Activated T-cell treated with anti-CD3 and anti-CD28 coated beads for 24 hours (primary cell): ENCODE data around the gene SOX30.
A peak's percentile ranks its signal among the peaks of the same experiment; 100 is the strongest.

ENCODE experiments used
- DNase-seq: peaks from one replicate; pipeline ENCODE4 v3.0.0-alpha.2; 2020; ENCODE audit warnings: low read depth

Gene SOX30

GRCh38 chr5:157659868-157660660 lies 7.8 kb upstream of the SOX30 start:
- DNase-seq, result no peak

DNA sequence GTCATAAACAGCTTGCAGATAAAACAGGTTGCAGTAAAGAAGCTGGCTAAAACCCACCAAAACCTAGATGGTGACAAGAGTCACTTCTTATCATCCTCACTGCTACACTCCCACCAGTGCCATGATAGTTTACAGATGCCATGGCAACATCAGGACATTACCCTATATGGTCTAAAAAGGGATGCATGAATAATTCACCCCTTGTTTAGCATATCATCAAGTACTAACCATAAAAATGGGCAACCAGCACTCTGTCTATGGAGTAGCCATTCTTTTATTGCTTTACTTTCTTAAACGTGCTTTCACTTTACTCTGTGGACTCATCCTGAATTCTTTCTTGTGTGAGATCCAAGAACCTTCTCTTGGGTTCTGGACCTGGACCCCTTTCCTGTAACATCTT lies 6.7 kb upstream of the SOX30 start:
- DNase-seq, result no peak

DNA sequence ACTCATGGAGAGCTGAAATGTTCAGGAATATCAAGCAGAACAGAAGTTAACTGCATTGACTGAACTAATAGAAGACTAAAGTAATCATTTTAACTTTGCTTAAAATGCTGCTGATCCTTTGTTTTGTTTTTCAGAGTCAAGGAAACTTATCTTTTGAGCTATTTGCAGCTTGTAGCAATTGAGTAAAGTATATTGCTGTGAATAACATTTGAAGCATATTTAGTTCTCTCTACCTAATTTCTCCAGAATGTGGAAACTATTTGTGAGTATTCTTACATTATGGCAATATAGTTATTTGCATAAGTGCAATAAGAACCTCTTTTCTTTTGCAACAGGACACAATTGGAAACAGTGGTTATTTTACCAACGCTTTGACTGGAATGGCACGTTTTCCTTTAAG lies 5.3 kb upstream of the SOX30 start:
- DNase-seq, result no peak

DNA sequence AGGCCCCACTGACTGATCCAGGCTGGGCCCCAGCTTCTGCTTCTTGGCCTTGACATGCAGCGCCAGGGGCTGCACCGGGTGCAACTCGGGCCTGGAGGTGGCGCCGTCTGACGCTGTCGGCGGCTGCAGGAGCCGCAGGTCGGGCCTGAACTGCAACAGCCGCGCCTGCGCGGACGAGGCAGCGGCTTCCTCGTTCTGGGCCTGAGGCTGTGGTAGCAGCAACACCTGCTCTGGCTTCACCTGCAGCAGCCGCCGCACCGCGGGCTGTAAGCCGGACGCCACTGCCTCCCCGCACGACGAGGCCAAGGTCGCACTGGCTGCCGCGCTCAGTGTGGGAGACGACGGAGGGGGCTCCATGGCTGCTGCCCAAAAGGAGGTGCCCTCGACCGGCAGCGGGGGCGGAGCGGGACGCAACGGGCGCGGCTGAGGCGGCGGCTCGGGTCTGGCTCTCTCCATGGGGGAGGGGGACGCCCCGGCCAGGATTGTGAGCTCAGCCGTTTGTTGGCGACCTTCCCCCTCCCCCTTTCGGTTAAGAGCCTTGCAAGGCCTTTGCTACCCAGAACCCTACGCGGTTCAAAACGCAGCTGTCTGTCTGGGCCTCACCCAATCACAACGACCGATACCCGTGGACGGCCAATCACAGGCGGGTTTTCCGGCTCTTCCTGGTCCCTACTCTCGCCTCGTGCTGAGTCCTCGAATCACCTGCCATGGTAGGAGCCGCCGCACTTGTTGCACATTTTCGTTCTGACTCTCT lies 438 bp downstream of the SOX30 start:
- peak; percentile 70 for DNase-seq

DNA sequence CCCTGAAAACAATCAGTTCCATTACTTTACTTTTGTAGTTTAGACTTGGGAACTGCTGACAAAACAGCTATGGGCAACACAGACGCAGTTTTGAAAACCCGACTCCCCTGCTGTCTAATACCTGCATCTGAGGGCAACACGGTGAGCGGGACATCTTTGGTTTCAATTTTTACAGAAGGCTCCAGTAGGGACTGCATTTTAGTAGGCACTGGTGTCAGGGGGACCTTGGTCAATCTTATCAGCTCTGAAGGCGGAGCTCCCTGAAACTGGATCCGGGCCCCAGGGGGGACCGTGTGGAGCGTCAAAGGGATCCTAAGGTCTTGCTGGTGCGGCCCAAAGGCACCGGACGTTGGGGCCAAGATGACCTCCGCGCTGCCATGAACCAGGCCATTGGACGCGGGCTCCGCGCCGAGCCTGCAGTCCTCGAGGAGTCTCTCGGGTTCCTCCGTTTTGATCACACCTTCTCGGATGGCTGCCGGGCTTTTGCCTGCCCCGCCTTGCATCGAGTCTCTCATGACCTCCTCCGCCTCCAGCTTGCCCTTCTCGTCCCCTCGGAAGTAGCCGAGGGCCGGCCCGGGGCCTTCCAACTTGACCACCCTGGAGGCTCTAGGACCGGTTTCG lies 1.1 kb downstream of the SOX30 start:
- DNase-seq, result no peak

- no peak for DNase-seq
Observed at GRCh38 chr5:157649101-157649500, 3.1 kb downstream of the SOX30 start.

DNA sequence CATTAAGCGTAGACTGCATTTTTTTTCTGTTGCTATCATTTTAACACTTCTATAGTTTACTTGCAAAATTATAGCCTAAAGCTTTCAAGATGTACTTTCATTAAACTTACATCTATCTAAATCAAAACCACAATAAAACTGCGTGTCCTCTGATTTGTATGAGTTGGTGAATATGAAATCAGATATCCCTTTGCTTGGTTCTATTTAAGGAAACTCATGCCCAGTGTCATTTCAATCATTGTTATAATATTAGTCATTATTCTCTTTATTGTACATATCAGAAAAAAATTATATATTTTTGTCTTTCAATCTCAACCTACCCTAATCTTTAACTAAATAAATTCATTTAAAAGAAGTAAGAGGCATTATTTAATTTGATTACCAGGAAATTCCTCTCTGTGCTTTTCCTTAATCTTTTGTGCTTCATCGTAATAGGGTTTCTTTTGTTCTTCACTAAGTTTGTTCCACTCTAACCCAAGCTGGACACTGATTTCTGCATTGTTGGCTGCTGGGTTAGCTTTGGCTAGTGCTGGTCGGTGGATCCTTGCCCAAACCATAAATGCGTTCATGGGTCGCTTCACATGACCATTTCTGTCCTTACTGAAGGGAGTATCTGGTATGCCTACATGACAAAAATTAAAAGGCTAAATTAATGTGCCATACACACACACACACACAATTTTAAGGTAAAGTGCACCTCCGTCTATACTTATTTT lies 3.8 kb downstream of the SOX30 start:
- DNase-seq, result no peak

GRCh38 chr5:157640406-157641066 lies 11.7 kb downstream of the SOX30 start:
- DNase-seq, result no peak

DNA sequence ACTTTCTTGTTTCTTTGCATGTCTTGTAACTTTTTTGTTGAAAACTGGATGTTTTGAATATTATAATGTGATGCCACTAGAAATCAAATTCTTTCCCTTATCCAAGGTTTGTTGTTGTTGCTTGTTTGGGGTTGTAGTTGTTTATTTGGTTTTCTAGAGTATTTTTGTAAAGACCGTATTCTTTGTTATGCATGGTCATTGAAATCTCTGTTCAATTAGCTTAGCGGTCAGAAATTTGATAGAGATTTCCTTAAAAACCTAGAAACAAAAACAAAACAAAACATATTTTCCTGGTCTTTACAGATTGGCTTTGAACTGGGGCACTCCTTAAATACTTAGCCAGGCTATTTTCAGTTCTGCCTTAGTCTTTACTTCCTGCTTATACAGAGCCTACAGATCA lies 21.9 kb downstream of the SOX30 start:
- no peak for DNase-seq

DNA sequence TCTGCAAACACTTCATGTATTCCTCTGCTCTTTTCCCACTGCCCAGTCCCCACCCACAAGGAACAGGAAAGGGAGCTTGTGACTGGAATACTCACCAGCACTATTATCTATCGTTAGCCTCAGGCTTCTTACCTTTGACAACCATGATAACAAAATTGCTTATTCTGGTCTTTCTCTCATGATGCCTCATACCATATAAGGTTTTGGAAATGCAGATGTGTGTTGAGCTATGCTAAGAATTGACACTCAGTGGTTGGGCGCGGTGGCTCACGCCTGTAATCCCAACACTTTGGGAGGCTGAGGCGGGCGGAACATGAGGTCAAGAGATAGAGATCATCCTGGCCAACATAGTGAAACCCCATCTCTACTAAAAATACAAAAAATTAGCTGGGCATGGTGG lies 25.4 kb downstream of the SOX30 start:
- no peak for DNase-seq

- no peak for DNase-seq
Observed at GRCh38 chr5:157624144-157624543, 28.1 kb downstream of the SOX30 start.

DNA sequence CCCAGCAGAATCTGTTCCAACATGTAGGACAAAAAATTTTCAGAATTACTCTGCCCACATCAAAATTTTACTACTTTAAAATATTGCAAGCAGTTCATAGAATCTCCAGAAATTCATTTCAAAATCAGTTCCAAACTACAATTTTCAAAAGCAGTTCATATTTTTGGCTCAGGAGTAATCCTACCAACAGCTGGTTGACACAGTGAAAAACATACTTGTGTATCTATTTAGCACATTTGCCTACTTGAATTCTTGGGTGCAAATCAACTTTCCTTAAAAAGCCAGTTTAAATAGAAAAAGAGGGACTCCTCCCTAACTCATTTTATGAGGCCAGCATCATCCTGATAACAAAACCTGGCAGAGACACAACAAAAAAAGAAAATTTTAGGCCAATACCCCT lies 31.5 kb downstream of the SOX30 start:
- no peak for DNase-seq

- no peak for DNase-seq
Observed at GRCh38 chr5:157618191-157618765, 34.0 kb downstream of the SOX30 start.

DNA sequence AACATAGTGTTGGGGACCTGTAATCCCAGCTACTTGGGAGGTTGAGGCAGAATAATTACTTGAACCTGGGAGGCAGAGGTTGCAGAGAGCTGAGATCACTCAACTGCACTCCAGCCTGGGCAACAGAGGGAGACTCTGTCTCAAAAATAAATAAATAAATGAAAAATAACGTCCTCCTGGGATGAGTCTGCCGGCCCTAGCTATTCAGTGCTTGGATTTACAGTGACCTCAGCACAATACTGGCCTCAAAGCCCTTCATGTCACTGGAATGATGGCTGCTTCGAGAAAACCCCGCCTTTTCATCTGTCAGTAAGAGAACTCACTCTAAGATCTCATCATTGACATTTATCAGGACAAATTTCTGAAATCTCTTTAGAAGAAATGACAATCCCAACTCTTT lies 35.5 kb downstream of the SOX30 start:
- no peak for DNase-seq

DNA sequence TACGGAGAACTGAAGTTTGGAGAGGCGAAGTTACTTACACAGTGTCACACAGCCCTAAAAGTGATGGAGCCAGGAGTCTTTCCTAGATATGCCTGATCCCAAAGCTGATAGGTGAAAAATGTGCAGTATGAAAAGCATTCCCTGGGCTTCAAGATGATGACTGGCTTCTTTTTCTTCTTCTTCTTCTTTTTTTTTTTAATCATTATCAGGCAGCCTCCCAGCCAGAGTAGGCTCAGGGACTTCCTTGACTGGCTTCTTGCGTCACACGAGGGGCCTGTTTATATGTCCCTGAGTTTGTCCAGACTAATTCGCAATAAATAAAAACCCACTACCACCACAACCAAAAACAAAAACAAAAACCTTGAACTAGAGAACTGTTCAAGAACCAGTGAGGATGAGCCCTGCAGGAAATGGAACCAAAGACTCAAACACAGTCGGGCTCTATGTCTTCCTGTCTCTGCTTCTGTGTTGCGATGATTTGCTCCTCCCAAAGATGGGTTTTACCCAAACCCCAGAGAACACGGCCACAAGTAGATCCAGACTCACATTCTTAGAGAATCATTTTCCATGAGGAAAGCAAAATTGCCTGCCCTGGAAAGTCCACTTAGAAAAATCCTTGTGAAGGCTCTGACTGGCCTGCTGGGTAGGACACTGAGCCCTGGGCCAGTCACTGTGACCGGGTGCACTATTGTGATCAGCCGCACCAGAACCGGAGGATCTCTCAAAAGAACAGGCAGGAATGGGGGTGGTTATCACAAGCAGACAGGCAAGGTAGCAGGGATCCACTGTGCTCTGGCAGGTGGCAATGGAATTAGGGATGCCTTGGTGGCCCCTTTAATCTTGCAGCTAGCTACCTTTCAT lies 38.6 kb downstream of the SOX30 start:
- DNase-seq, result no peak

DNA sequence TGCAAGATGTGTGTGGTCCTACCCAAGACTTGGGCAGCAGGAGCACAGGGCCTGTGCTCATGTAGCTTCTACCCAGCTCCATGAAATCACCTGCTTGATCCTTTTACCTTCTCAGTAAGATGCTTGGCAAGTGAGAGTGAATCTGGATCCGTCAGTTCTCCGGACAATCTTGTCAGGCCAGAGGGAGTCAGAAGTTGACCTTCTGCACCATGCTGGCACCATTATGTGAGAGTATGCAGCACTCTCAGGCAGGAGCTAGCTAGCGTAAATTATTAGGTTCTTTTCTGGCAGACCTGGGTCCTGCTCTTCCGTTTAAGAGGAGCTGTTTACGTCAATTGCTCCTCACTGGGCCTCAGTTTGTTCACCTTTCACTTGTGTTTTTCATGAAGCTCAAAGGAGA lies 39.7 kb downstream of the SOX30 start:
- no peak for DNase-seq

DNA sequence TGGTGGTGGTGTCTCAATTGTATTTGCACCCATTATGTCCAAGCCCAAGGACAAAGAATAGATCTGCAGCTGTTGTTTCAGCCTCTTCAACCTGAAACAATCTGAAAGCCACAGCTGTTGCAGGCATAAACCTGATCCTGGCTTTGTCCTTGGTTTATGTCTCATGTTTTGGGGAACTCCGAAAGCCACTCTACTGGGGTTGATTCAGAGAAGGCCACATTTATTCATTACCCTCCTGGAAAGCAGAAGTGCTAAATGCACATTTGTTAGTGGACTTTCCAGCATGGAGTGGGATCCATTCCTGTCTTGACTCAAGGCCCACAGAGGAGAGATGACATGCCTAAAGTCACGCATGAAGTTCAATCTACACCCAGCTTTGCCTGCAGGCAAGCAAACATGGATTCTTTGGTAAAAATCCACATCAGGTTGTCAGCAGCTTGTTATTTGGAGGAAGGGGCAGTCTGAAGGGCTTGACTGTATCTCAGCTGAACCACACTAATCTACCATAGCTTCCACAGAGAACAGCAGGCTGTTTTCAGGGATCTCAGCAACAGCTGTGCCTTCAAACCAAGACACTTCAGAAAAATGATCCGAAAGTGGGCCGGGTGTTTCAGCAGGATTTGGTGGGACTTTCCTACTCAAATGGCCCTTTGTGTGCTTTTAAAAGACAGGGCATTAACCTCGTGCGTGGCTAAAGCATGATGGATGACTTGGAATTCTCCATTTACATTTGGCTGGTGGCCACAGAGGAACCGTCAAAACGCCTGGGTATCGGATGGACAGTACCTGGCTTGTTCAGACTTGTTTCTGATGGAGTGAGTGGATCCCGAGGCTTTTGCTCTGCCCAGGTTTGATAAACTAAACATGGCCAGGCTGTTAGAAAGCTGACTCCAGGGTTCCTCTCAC lies 40.4 kb downstream of the SOX30 start:
- no peak for DNase-seq

DNA sequence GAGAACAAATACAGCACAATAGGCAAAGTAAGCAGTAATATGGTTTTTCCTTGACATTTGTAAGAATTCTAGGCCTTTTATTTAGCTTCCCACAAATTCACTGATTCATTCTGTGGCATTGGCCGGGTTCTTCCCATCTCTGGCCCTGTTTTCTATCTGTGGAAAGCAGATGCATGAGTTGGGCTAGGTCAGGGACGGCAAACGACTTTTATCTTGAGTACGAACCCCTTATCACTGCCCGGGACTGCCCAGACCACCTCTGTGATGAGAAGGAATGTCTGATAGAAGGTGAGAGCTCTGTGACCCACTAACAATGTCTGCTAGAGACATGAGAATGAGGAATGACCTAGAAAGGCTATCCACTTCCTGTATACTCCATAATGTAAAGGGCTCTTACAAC lies 41.2 kb downstream of the SOX30 start:
- DNase-seq, result no peak

DNA sequence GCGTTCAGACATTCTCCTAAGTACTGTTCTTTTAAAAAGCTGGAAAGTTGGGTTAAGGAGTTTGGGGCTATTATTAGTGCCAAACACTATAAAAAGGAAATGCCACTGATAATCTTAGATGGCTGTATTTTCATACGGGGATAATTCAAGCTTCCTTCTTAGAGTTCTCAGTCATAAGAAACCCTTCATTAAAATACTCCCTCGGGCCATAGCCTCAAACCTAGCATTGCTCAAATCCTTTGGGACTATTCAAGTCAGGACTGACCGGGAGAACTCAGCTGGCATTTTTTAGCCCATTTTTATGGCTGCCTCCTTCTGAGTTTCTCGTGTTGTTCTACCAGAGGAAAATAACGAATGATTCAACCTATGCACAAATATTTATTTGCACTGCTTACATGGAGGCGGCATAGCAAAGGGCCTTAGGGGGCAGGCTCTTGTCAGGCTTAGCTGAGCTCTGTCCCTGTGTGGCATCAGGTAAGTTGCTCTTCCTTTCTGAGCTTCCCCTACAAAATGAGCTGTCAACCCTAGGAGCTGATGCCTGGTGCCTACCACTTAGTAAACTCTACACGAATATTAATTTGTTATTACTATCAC lies 43.2 kb downstream of the SOX30 start:
- DNase-seq, result no peak
